ENCODE measurements around the gene ACOT7. TPM values are rescaled to one million over a fixed set of nuclear protein-coding genes. Genes with fewer than 3 reads are reported as not detected.

The ACOT7 gene
- total RNA-seq, 4 donors from 2014 or later = 15.0 to 38.7 (median 28.6) TPM

DNA sequence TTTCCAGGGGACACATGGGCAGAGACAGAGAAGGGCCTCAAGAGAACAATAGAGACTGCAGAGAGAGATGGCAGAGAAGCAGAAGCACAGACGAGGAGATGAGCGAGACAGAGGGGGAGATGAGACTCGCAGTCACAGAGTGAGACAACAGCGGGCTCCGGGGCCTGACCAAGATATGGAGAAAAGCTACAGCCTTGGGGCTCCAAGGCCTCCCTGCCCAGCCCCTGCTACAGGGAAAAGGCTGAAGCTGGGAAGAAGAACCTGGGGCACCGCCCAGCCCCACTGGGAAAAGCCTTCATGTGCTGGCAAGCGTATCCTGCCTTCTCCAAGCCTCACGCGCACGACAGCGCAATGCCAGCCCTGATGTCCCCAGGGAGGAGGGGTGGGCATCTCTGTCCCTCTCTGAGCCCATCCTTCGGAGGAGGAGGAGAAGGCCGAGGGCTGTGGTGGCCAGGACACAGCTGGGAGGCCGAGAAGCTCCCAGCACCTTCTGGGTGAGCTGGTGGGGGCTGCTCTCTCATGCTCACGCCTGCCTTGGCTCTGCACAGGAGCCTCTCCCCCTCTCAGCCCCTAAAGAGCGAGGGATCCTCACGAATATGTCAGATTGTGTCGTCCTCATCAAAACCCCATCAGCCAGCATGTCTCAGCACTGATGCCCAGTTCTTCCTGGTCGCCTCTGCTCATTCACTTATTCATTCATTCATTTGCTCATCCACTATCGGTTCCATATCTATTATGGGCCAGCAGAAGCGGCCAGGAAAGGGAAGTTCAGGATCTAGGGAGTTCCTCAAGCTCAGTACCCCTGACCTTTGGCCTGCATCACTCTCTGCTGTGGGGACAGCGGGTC, 56.6 kb downstream of the ACOT7 start:
- Histone ChIP-seq H3K36me3 (peaks cover 5 to 19% (median 7%) of the 10 kb centered on the region in 4 donors), H3K9me3 (no peaks in the 10 kb centered on the region), H3K4me1 (no peaks in the 10 kb centered on the region), H3K27me3 (no peaks in the 10 kb centered on the region), H3K4me3 (no peak overlapping the region), H3K27ac (replicated peaks in 1 of 4) (no peak overlapping the region)
- TF ChIP-seq CTCF (IDR thresholded peaks at IDR 0.05) = no peak
- DNase-seq (ENCODE audit: extremely low spot score) = no peak
- intact Hi-C loops (cut with DNase I) = no loop called here
- 94% methylated on average over 12 of the region's 22 CpGs for WGBS

- 82% methylated on average over 12 of the region's 14 CpGs for WGBS
- Histone ChIP-seq H3K4me3 (no peak overlapping the region), H3K4me1 (peaks cover 4 to 23% (median 13%) of the 10 kb centered on the region in 4 donors), H3K27me3 (no peaks in the 10 kb centered on the region), H3K36me3 (peaks cover 5 to 19% (median 7%) of the 10 kb centered on the region in 4 donors), H3K27ac (replicated peaks in 1 of 4) (no peak overlapping the region), H3K9me3 (no peaks in the 10 kb centered on the region)
- no peak for DNase-seq (ENCODE audit: extremely low spot score)
- intact Hi-C loops (cut with DNase I) = no loop called here
- TF ChIP-seq POLR2A (IDR thresholded peaks at IDR 0.05; ENCODE audit: low read depth) = no peak
- no peak for TF ChIP-seq EP300 (IDR thresholded peaks at IDR 0.05)
- TF ChIP-seq POLR2AphosphoS5 (IDR thresholded peaks at IDR 0.05) = no peak
These were observed 59.1 kb downstream of the ACOT7 start for GRCh38 chr1:6334261-6334993.

- no peak for DNase-seq (ENCODE audit: extremely low spot score)
- no peak overlapping the region for H3K27ac ChIP-seq (replicated peaks in 1 of 4)
- H3K9me3 ChIP-seq = no peaks in the 10 kb centered on the region
- intact Hi-C loops (cut with DNase I) = no loop called here
- 96% methylated on average over 10 of the region's 10 CpGs for WGBS
- no peak overlapping the region for H3K4me3 ChIP-seq
- no peaks in the 10 kb centered on the region for H3K27me3 ChIP-seq
- peaks cover 6 to 32% (median 21%) of the 10 kb centered on the region in 4 donors for H3K4me1 ChIP-seq
- peaks cover 0 to 8% (median 0%) of the 10 kb centered on the region in 4 donors for H3K36me3 ChIP-seq
- TF ChIP-seq CTCF (IDR thresholded peaks at IDR 0.05) (no peak), POLR2AphosphoS5 (IDR thresholded peaks at IDR 0.05) (no peak)
These were observed 60.7 kb downstream of the ACOT7 start for GRCh38 chr1:6332821-6333220.

DNA sequence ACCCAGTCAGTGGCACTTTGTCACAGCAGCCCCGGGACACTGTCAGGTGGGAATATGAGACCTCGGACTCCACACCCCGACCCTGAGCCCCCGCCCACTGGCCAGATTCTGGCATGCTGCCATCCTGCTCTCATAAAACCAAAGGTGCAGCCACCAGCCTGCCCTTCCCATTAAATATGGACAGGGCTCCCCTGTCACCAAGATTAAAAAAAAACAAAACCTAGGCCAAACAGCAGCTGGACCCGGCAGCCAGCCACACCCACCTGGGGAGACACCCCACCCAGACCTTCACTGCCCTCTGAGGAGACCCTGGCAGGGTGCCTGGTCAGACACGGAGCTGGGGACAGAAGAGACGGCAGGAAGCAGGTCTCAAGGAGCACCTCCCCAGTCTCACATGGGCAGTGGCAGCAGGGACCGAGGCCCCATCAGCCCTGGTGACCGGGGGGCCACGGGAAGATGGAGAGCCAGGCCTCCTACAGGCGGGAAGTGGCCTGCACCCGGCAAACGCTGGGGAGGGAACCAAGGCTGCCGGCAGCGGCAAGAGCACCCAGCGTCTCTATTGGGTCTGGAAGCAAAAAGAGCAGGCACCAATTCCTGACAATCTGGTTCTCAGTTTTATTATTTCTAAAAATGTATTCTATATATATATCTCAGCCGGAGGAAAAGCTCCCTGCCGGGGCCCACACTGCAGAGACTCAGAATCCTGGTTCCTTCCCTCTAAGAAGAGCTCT, 61.9 kb downstream of the ACOT7 start:
- Histone ChIP-seq H3K36me3 (peaks cover 0 to 13% (median 5%) of the 10 kb centered on the region in 4 donors), H3K27ac (replicated peaks in 1 of 4) (no peak overlapping the region), H3K4me3 (no peak overlapping the region), H3K9me3 (no peaks in the 10 kb centered on the region), H3K27me3 (no peaks in the 10 kb centered on the region), H3K4me1 (peaks cover 6 to 32% (median 21%) of the 10 kb centered on the region in 4 donors)
- no peak for DNase-seq (ENCODE audit: extremely low spot score)
- whole genome bisulfite sequencing = 79% methylated on average over 13 of the region's 18 CpGs
- TF ChIP-seq POLR2A (IDR thresholded peaks at IDR 0.05; ENCODE audit: low read depth) = no peak
- no peak for TF ChIP-seq CTCF (IDR thresholded peaks at IDR 0.05)
- TF ChIP-seq POLR2AphosphoS5 (IDR thresholded peaks at IDR 0.05) = no peak
- TF ChIP-seq EP300 (IDR thresholded peaks at IDR 0.05) = no peak
- intact Hi-C loops (cut with DNase I) = no loop called here

All from esophagus muscularis mucosa (tissue), 4 donors.